Urinary bladder (tissue), 4 donors: Measurements from ENCODE around the gene KCNMA1. TPM values are rescaled to one million over a fixed set of nuclear protein-coding genes. Genes with fewer than 3 reads are reported as not detected.

Experiments
- DNase-seq: peaks from one replicate; pipeline ENCODE4 v3.0.0-alpha.2; 2015; ENCODE audit errors: extremely low spot score
- H3K27ac ChIP-seq: one replicate; pipeline ENCODE4 v1.5.1; 2013; ENCODE audit warnings: low read depth, mild to moderate bottlenecking, moderate library complexity
- H3K36me3 ChIP-seq: one replicate; pipeline ENCODE4 v1.6.1; 2013; ENCODE audit warnings: mild to moderate bottlenecking, moderate library complexity; ENCODE audit not compliant: insufficient read depth
- H3K4me1 ChIP-seq: one replicate; pipeline ENCODE4 v1.6.1; 2013; ENCODE audit warnings: mild to moderate bottlenecking, moderate library complexity; ENCODE audit not compliant: insufficient read depth
- H3K4me3 ChIP-seq: one replicate; pipeline ENCODE4 v1.5.1; 2013; ENCODE audit warnings: low read depth, low read length
- WGBS: extraction: QIAGEN DNeasy Blood & Tissue Kit; methylation state at CpG from one replicate; pipeline ENCODE4 v1.1.7; 2013; 5-methylcytosine and 5-hydroxymethylcytosine counted together
- polyA plus RNA-seq: library from polyadenylated mRNA; stranded (reverse); fragments of 200-250 nt; gene quantifications from one replicate; pipeline ENCODE4 v1.2.3, GENCODE V29; 2013
- total RNA-seq: library from RNA; depleted of rRNA; stranded (reverse); fragments of >200 nt; gene quantifications from one replicate; pipeline ENCODE4 v1.2.3, GENCODE V29; 2014
- donor health status: healthy with polysubstance abuse.
- donor health status: healthy.

Gene KCNMA1
- total and polyA plus RNA-seq, 2 donors: 105 to 107 TPM

- Histone ChIP-seq H3K4me1 (no peaks in the 10 kb centered on the region), H3K27ac (no peak overlapping the region)
Observed at GRCh38 chr10:77498210-77498609, 139.4 kb downstream of the KCNMA1 start.

GRCh38 chr10:77497748-77498147, 139.9 kb downstream of the KCNMA1 start:
- no peak overlapping the region for H3K4me3 ChIP-seq
- no peaks in the 10 kb centered on the region for H3K36me3 ChIP-seq
- DNase-seq: no peak
- no peak overlapping the region for H3K27ac ChIP-seq
- H3K4me1 ChIP-seq: no peaks in the 10 kb centered on the region

More at GRCh38 chr10:77498210-77498609, 139.4 kb downstream of the KCNMA1 start:
- H3K4me3 ChIP-seq: no peak overlapping the region
- no peaks in the 10 kb centered on the region for H3K36me3 ChIP-seq
- 33% methylated on average over 1 of the region's 1 CpG for WGBS
- no peak for DNase-seq

- H3K27ac ChIP-seq: no peak overlapping the region
- DNase-seq: no peak
- no peaks in the 10 kb centered on the region for H3K36me3 ChIP-seq
- 91% methylated on average over 3 of the region's 3 CpGs for WGBS
- H3K4me3 ChIP-seq: no peak overlapping the region
- no peaks in the 10 kb centered on the region for H3K4me1 ChIP-seq
Observed at GRCh38 chr10:77496941-77497420, 140.6 kb downstream of the KCNMA1 start.

GRCh38 chr10:77494756-77495541, 142.7 kb downstream of the KCNMA1 start:
- Histone ChIP-seq H3K27ac (no peak overlapping the region), H3K4me3 (no peak overlapping the region), H3K4me1 (no peaks in the 10 kb centered on the region), H3K36me3 (no peaks in the 10 kb centered on the region)
- 84% methylated on average over 12 of the region's 12 CpGs for WGBS
- DNase-seq: no peak

GRCh38 chr10:77494327-77494726, 143.3 kb downstream of the KCNMA1 start:
- Histone ChIP-seq H3K27ac (no peak overlapping the region), H3K4me3 (no peak overlapping the region), H3K4me1 (no peaks in the 10 kb centered on the region), H3K36me3 (no peaks in the 10 kb centered on the region)
- WGBS: 57% methylated on average over 6 of the region's 6 CpGs
- DNase-seq: no peak

GRCh38 chr10:77493851-77494261, 143.8 kb downstream of the KCNMA1 start:
- DNase-seq: no peak
- H3K4me3 ChIP-seq: no peak overlapping the region
- no peaks in the 10 kb centered on the region for H3K4me1 ChIP-seq
- no peaks in the 10 kb centered on the region for H3K36me3 ChIP-seq
- 85% methylated on average over 8 of the region's 8 CpGs for WGBS
- no peak overlapping the region for H3K27ac ChIP-seq

GRCh38 chr10:77493239-77493806, 144.3 kb downstream of the KCNMA1 start:
- 86% methylated on average over 13 of the region's 13 CpGs for WGBS
- H3K4me3 ChIP-seq: no peak overlapping the region
- no peak overlapping the region for H3K27ac ChIP-seq
- H3K36me3 ChIP-seq: no peaks in the 10 kb centered on the region
- DNase-seq: no peak
- H3K4me1 ChIP-seq: no peaks in the 10 kb centered on the region

- Histone ChIP-seq H3K4me3 (no peak overlapping the region), H3K36me3 (no peaks in the 10 kb centered on the region), H3K4me1 (no peaks in the 10 kb centered on the region), H3K27ac (no peak overlapping the region)
- WGBS: 88% methylated on average over 4 of the region's 4 CpGs
- no peak for DNase-seq
Observed at GRCh38 chr10:77492368-77492994, 145.1 kb downstream of the KCNMA1 start.

GRCh38 chr10:77490534-77491314, 146.9 kb downstream of the KCNMA1 start:
- Histone ChIP-seq H3K4me3 (no peak overlapping the region), H3K4me1 (no peaks in the 10 kb centered on the region), H3K36me3 (no peaks in the 10 kb centered on the region), H3K27ac (no peak overlapping the region)
- WGBS: 85% methylated on average over 6 of the region's 6 CpGs
- DNase-seq: no peak

GRCh38 chr10:77486517-77486916, 151.1 kb downstream of the KCNMA1 start:
- Histone ChIP-seq H3K4me3 (no peak overlapping the region), H3K4me1 (no peaks in the 10 kb centered on the region), H3K36me3 (no peaks in the 10 kb centered on the region), H3K27ac (no peak overlapping the region)
- 84% methylated on average over 3 of the region's 3 CpGs for WGBS
- no peak for DNase-seq

GRCh38 chr10:77485847-77486246, 151.8 kb downstream of the KCNMA1 start:
- DNase-seq: no peak
- Histone ChIP-seq H3K4me3 (no peak overlapping the region), H3K4me1 (no peaks in the 10 kb centered on the region), H3K36me3 (no peaks in the 10 kb centered on the region), H3K27ac (no peak overlapping the region)
- WGBS: 89% methylated on average over 2 of the region's 2 CpGs

GRCh38 chr10:77482072-77482471, 155.5 kb downstream of the KCNMA1 start:
- no peak for DNase-seq
- whole genome bisulfite sequencing: 75% methylated on average over 2 of the region's 2 CpGs
- no peaks in the 10 kb centered on the region for H3K36me3 ChIP-seq
- no peaks in the 10 kb centered on the region for H3K4me1 ChIP-seq
- H3K27ac ChIP-seq: no peak overlapping the region
- no peak overlapping the region for H3K4me3 ChIP-seq

- 45% methylated on average over 8 of the region's 8 CpGs for WGBS
- H3K27ac ChIP-seq: no peak overlapping the region
- no peaks in the 10 kb centered on the region for H3K4me1 ChIP-seq
Observed at GRCh38 chr10:77479586-77479985, 158.0 kb downstream of the KCNMA1 start.

More at GRCh38 chr10:77479586-77479985, 158.0 kb downstream of the KCNMA1 start:
- Histone ChIP-seq H3K4me3 (no peak overlapping the region), H3K36me3 (no peaks in the 10 kb centered on the region)
- DNase-seq: no peak
